Activated T-cell treated with anti-CD3 and anti-CD28 coated beads for 48 hours (primary cell): ENCODE measurements around the gene ZFP36L1.

Experiments used
- DNase-seq: peaks from one replicate; pipeline ENCODE4 v3.0.0-alpha.2; 2020; ENCODE audit warnings: low read depth

ZFP36L1 gene

GRCh38 chr14:68762953-68763764, 29.7 kb downstream of the ZFP36L1 start:
- DNase-seq, result no peak

- DNase-seq, result no peak
Observed at GRCh38 chr14:68761391-68761790, 31.5 kb downstream of the ZFP36L1 start.

GRCh38 chr14:68760761-68761160, 32.1 kb downstream of the ZFP36L1 start:
- no peak for DNase-seq

GRCh38 chr14:68759937-68760336, 32.9 kb downstream of the ZFP36L1 start:
- DNase-seq, result no peak

GRCh38 chr14:68759017-68759560, 33.8 kb downstream of the ZFP36L1 start:
- DNase-seq, result no peak

GRCh38 chr14:68758301-68758700, 34.6 kb downstream of the ZFP36L1 start:
- DNase-seq, result no peak

- DNase-seq, result no peak
Observed at GRCh38 chr14:68757618-68758081, 35.2 kb downstream of the ZFP36L1 start.

- DNase-seq, result no peak
Observed at GRCh38 chr14:68756734-68757133, 36.1 kb downstream of the ZFP36L1 start.

- DNase-seq, result no peak
Observed at GRCh38 chr14:68756000-68756481, 36.8 kb downstream of the ZFP36L1 start.

GRCh38 chr14:68755016-68755353, 37.9 kb downstream of the ZFP36L1 start:
- no peak for DNase-seq

- DNase-seq, result no peak
Observed at GRCh38 chr14:68753690-68754089, 39.2 kb downstream of the ZFP36L1 start.

GRCh38 chr14:68752271-68753006, 40.4 kb downstream of the ZFP36L1 start:
- DNase-seq, result no peak

GRCh38 chr14:68749487-68750475, 43.1 kb downstream of the ZFP36L1 start:
- no peak for DNase-seq

GRCh38 chr14:68748691-68749090, 44.2 kb downstream of the ZFP36L1 start:
- no peak for DNase-seq

GRCh38 chr14:68748260-68748659, 44.6 kb downstream of the ZFP36L1 start:
- DNase-seq, result no peak

- DNase-seq, result no peak
Observed at GRCh38 chr14:68747393-68747792, 45.5 kb downstream of the ZFP36L1 start.

GRCh38 chr14:68744613-68745012, 48.3 kb downstream of the ZFP36L1 start:
- DNase-seq, result no peak

GRCh38 chr14:68741839-68742470, 50.9 kb downstream of the ZFP36L1 start:
- DNase-seq, result no peak

GRCh38 chr14:68741477-68741791, 51.4 kb downstream of the ZFP36L1 start:
- DNase-seq, result no peak

GRCh38 chr14:68740788-68741476, 51.9 kb downstream of the ZFP36L1 start:
- no peak for DNase-seq

- no peak for DNase-seq
Observed at GRCh38 chr14:68739701-68740100, 53.2 kb downstream of the ZFP36L1 start.
